SK-N-SH (cell line): ENCODE measurements around the gene WWOX. TPM values are rescaled to one million over a fixed set of nuclear protein-coding genes. Genes with fewer than 3 reads are reported as not detected.

ENCODE experiments used
- CTCF ChIA-PET: fragments of 300-600, 350-600 bp; formaldehyde crosslinking; extraction: SDS; loops from one replicate; lab custom pipeline; 2021; lab: Yijun Ruan, JAX
- POLR2A ChIA-PET: fragments of 350-600 bp; sonication (Branson Sonifier 250); formaldehyde crosslinking; extraction: SDS; loops from one replicate; lab custom pipeline; 2020; ENCODE audit warnings: antibody characterized with exemption, inconsistent platforms; lab: Yijun Ruan, JAX
- DNase-seq: peaks from one replicate; pipeline ENCODE4 v3.0.0; 2012
- H2AFZ ChIP-seq: fragments of 200-600 bp; sonication (generic); 2 replicates; pipeline ENCODE4 v1.8.1; 2016; ENCODE audit warnings: antibody characterized with exemption, mild to moderate bottlenecking, low read depth
- H3F3A ChIP-seq: fragments of 200-600 bp; sonication (generic); replicated peaks from 2 replicates; pipeline ENCODE3; 2016; ENCODE audit warnings: antibody characterized with exemption, mild to moderate bottlenecking; ENCODE audit not compliant: insufficient read depth
- H3K27ac ChIP-seq, 2 experiments: fragments of 200-500 bp in 1 of 2; fragments of 200-600 bp in 1 of 2; sonication (Bioruptor generic) in 1 of 2; sonication (generic), shearing (Covaris generic) in 1 of 2; 2 replicates each; pipeline versions ENCODE4 v1.5.1 to v1.6.1; 2014 to 2016; ENCODE audit warnings: low read depth in 2 of 2, inconsistent platforms in 1 of 2, low read length in 1 of 2, mild to moderate bottlenecking in 1 of 2, mixed read lengths in 1 of 2
- H3K27me3 ChIP-seq: fragments of 200-600 bp; sonication (generic), shearing (Covaris generic); 2 replicates; pipeline ENCODE4 v1.6.1; 2016; ENCODE audit warnings: mixed run types; ENCODE audit not compliant: insufficient read depth
- H3K36me3 ChIP-seq, 2 experiments: fragments of 200-500 bp in 1 of 2; fragments of 200-600 bp in 1 of 2; sonication (Bioruptor generic) in 1 of 2; sonication (generic) in 1 of 2; replicated peaks in 1 of 2; 2 replicates each; pipeline versions ENCODE3 to v1.5.1; 2014 to 2016; ENCODE audit warnings: low read length in 1 of 2, mild to moderate bottlenecking in 1 of 2; ENCODE audit not compliant: insufficient read depth in 2 of 2, control insufficient read depth in 1 of 2
- H3K4me1 ChIP-seq, 2 experiments: fragments of 200-500 bp in 1 of 2; fragments of 200-600 bp in 1 of 2; sonication (Bioruptor generic) in 1 of 2; sonication (generic), shearing (Covaris generic) in 1 of 2; 2 replicates each; pipeline versions ENCODE4 v1.5.1 to v1.6.1; 2014 to 2016; ENCODE audit warnings: low read depth in 1 of 2, low read length in 1 of 2, mixed run types in 1 of 2; ENCODE audit not compliant: insufficient read depth in 2 of 2, control insufficient read depth in 1 of 2
- H3K4me2 ChIP-seq: fragments of 200-600 bp; sonication (generic), shearing (Covaris generic); 2 replicates; pipeline ENCODE4 v1.6.1; 2017; ENCODE audit warnings: mixed run types
- H3K4me3 ChIP-seq, 2 experiments: fragments of 200-500 bp in 1 of 2; fragments of 200-600 bp in 1 of 2; sonication (Bioruptor generic) in 1 of 2; sonication (generic), shearing (Covaris generic) in 1 of 2; 2 replicates each; pipeline versions ENCODE4 v1.5.1 to v1.8.1; 2014 to 2016; ENCODE audit warnings: low read depth in 2 of 2, inconsistent platforms in 1 of 2, low read length in 1 of 2, mild to moderate bottlenecking in 1 of 2, mixed read lengths in 1 of 2, moderate library complexity in 1 of 2
- H3K79me2 ChIP-seq: fragments of 200-600 bp; sonication (generic); 2 replicates; pipeline ENCODE4 v1.8.1; 2017; ENCODE audit warnings: mild to moderate bottlenecking; ENCODE audit not compliant: insufficient read depth
- H3K9ac ChIP-seq: fragments of 200-600 bp; sonication (generic); 2 replicates; pipeline ENCODE4 v1.6.1; 2017; ENCODE audit warnings: mixed run types
- H3K9me2 ChIP-seq: fragments of 200-600 bp; sonication (generic); 2 replicates; pipeline ENCODE4 v1.6.1; 2017; ENCODE audit warnings: mixed run types
- H3K9me3 ChIP-seq: fragments of 200-600 bp; sonication (generic); 2 replicates; pipeline ENCODE4 v1.6.1; 2017; ENCODE audit warnings: mixed run types, mild to moderate bottlenecking, moderate library complexity
- H4K20me1 ChIP-seq: fragments of 200-600 bp; sonication (generic); 2 replicates; pipeline ENCODE4 v1.6.1; 2017; ENCODE audit warnings: mild to moderate bottlenecking, mixed run types; ENCODE audit not compliant: insufficient read depth
- ELF1 ChIP-seq: IDR thresholded peaks from 2 replicates; pipeline ENCODE4 v1.4.0; 2012
- EP300 ChIP-seq, 2 experiments: IDR thresholded peaks; 2 replicates each; pipeline versions ENCODE4 v1.4.0 to v1.6.1; 2012; ENCODE audit warnings: borderline replicate concordance in 1 of 2, low read depth in 1 of 2, low read length in 1 of 2
- EZH2phosphoT487 ChIP-seq: fragments of 200-600 bp; sonication (generic); IDR thresholded peaks from 2 replicates; pipeline ENCODE4 v1.6.1; 2017; ENCODE audit warnings: low read depth, mixed run types, mild to moderate bottlenecking, antibody characterized with exemption, moderate library complexity, borderline replicate concordance
- FOSL2 ChIP-seq: IDR thresholded peaks from 2 replicates; pipeline ENCODE4 v1.4.0; 2012; ENCODE audit warnings: low read depth, mild to moderate bottlenecking, moderate library complexity, borderline replicate concordance
- FOXJ3 ChIP-seq: sonication (generic); formaldehyde crosslinking; IDR thresholded peaks from 2 replicates; pipeline ENCODE4 v1.5.1; 2020; ENCODE audit warnings: mild to moderate bottlenecking, missing genetic modification reagents
- FOXM1 ChIP-seq: IDR thresholded peaks from 2 replicates; pipeline ENCODE4 v1.4.0; 2012; ENCODE audit warnings: low read depth, mild to moderate bottlenecking
- GATA2 ChIP-seq: sonication (generic); formaldehyde crosslinking; IDR thresholded peaks from 2 replicates; pipeline ENCODE4 v1.5.0; 2020; ENCODE audit warnings: mild to moderate bottlenecking, missing genetic modification reagents
- MXI1 ChIP-seq: IDR thresholded peaks from 2 replicates; pipeline ENCODE4 v1.6.1; 2012; ENCODE audit warnings: mild to moderate bottlenecking, low read depth, low read length, improper control_type of control experiment
- NFIC ChIP-seq: IDR thresholded peaks from 2 replicates; pipeline ENCODE4 v1.4.0; 2012; ENCODE audit warnings: borderline replicate concordance
- POLR2AphosphoS5 ChIP-seq: IDR thresholded peaks from 2 replicates; pipeline ENCODE4 v1.6.1; 2012; ENCODE audit warnings: low read depth, low read length
- RCOR1 ChIP-seq: fragments of 150-350 bp; IDR thresholded peaks from 2 replicates; pipeline ENCODE4 v1.6.1; 2017; ENCODE audit warnings: antibody characterized with exemption, low read length
- REST ChIP-seq: IDR thresholded peaks from 2 replicates; pipeline ENCODE4 v1.6.1; 2012; ENCODE audit warnings: mild to moderate bottlenecking, low read depth, low read length, moderate library complexity
- RXRA ChIP-seq: IDR thresholded peaks from 2 replicates; pipeline ENCODE4 v1.4.0; 2012; ENCODE audit warnings: low read depth, mild to moderate bottlenecking, borderline replicate concordance
- SIN3A ChIP-seq: IDR thresholded peaks from 2 replicates; pipeline ENCODE4 v1.6.1; 2012; ENCODE audit warnings: low read depth, mild to moderate bottlenecking, low read length, moderate library complexity, borderline replicate concordance
- TCF12 ChIP-seq: IDR thresholded peaks from 2 replicates; pipeline ENCODE4 v1.4.0; 2012
- TEAD4 ChIP-seq: IDR thresholded peaks from 2 replicates; pipeline ENCODE4 v1.4.0; 2012; ENCODE audit warnings: mild to moderate bottlenecking, borderline replicate concordance; ENCODE audit not compliant: insufficient read depth
- WGBS: methylation state at CpG from one replicate; pipeline ENCODE4 v1.1.6; 2017; ENCODE audit warnings: low lambda C conversion rate; 5-methylcytosine and 5-hydroxymethylcytosine counted together
- polyA plus RNA-seq, 3 experiments: library from polyadenylated mRNA; depleted of rRNA; stranded (reverse); fragments of >200 nt; gene quantifications; 2 replicates each; pipeline ENCODE4 v1.2.3, GENCODE V29; 2012
- TF ChIP-seq, protein P1 (sequence below): IDR thresholded peaks from 2 replicates; pipeline ENCODE4 v1.4.0; 2012; ENCODE audit warnings: low read depth, borderline replicate concordance
- TF ChIP-seq, protein P2 (sequence below): IDR thresholded peaks from 2 replicates; pipeline ENCODE4 v1.4.0; 2012; ENCODE audit warnings: low read depth
- TF ChIP-seq, protein P3 (sequence below): fragments of 150-350 bp; IDR thresholded peaks from 2 replicates; pipeline ENCODE4 v1.6.1; 2016; ENCODE audit warnings: mild to moderate bottlenecking, low read depth, low read length

WWOX gene
- polyA plus RNA-seq, 1 of the 3 experiments (the other 2 are of a cell fraction) = 10.8 TPM

DNA sequence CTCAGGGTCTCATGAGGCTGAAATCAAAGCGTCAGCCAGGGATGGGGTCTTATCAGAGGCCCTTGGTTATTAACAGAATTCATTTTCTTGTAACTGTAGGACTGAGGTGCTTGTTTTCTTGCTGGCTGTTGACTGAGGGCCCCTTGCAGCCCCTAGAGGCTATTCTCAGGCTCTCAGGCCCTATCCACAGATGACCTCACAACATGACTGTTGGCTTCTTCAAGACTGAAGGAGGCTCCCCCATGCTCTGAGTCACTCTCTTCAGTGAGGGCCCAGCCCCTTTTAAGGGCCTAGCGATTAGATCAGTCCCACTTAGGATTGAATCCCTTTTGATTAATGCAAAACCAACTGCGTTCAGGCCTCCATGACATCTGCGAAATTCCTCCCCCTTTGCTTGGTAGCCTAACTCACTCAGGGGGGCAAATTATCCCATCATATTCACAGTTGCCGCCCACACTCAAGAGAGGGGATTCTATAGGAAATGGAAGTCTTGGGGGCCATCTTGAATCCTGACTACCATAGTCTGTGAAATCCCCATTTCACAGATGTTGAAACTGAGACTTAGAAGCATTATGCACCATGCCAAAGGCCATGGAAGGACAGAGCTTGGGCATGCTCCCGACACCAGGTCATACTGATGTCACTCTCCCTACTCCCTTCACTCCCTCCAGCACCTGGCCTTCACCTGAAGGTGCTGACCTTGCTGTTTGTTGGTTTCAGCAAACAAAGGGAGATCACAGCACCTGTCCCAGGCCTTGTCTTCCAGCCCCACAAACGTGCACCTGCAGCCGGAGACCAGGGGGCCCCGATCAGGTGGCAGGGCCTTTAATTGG lies 908.8 kb downstream of the WWOX start (continued):
- TF ChIP-seq REST = no peak
- TF ChIP-seq RXRA = no peak

- ChIA-PET POLR2A (no interaction called here), CTCF (no interaction called here)
- DNase-seq = no peak
- Histone ChIP-seq H3K27me3 (no peaks in the 10 kb centered on the region), H3K27ac (no peak overlapping the region), H3K36me3 (no peaks in the 10 kb centered on the region), H3K4me3 (no peak overlapping the region), H3K4me1 (no peaks in the 10 kb centered on the region; a peak in 1 of 4 replicates), H3K9me2 (no peaks in the 10 kb centered on the region), H3K4me2 (no peak overlapping the region), H3K79me2 (no peaks in the 10 kb centered on the region), H3K9me3 (no peaks in the 10 kb centered on the region), H2AFZ (no peak overlapping the region), H4K20me1 (no peaks in the 10 kb centered on the region), H3F3A (no peaks in the 10 kb centered on the region), H3K9ac (no peak overlapping the region)
- 34% methylated on average over 6 of the region's 7 CpGs for WGBS
- TF ChIP-seq, protein P1, sequence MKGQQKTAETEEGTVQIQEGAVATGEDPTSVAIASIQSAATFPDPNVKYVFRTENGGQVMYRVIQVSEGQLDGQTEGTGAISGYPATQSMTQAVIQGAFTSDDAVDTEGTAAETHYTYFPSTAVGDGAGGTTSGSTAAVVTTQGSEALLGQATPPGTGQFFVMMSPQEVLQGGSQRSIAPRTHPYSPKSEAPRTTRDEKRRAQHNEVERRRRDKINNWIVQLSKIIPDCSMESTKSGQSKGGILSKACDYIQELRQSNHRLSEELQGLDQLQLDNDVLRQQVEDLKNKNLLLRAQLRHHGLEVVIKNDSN = no peak
Measured at GRCh38 chr16:79008869-79009179, 909.4 kb downstream of the WWOX start.

DNA sequence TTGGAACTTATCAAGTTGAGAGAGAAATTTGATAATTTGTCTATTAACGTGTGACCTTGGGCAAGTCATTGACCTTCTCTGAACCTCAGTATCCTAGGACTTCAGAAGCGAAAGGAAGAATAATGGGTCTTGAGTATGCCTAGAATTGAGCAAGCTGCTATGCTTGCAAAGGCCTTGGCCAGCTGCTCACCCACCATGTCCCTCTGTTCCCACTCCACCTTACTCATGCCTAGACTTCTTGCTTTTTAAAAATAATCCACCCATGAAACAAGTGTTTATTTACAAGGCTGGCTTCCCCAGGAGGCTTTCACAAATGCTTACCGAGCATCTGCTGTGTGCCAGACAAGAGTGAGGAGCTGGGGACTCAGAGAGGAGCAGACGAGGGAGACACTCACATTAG lies 910.4 kb downstream of the WWOX start:
- 22% methylated on average over 4 of the region's 4 CpGs for WGBS
- Histone ChIP-seq H3F3A (no peaks in the 10 kb centered on the region), H3K4me1 (no peaks in the 10 kb centered on the region; a peak in 1 of 4 replicates), H3K4me3 (no peak overlapping the region), H2AFZ (no peak overlapping the region), H3K9me2 (no peaks in the 10 kb centered on the region), H3K27me3 (no peaks in the 10 kb centered on the region), H3K36me3 (no peaks in the 10 kb centered on the region), H3K9ac (no peak overlapping the region), H4K20me1 (no peaks in the 10 kb centered on the region), H3K4me2 (no peak overlapping the region), H3K79me2 (no peaks in the 10 kb centered on the region), H3K27ac (no peak overlapping the region), H3K9me3 (no peaks in the 10 kb centered on the region)
- ChIA-PET POLR2A (no interaction called here), CTCF (no interaction called here)
- DNase-seq = no peak
- TF ChIP-seq TCF12 (no peak), RCOR1 (no peak), SIN3A (no peak), FOXJ3 (CRISPR knock-in tag) (no peak), EP300 (IDR thresholded peaks at IDR 0.05; ENCODE audit: borderline replicate concordance in 1 of 2, low read depth in 1 of 2, low read length in 1 of 2) (no peak), MXI1 (no peak), GATA2 (CRISPR knock-in tag) (no peak), FOXM1 (no peak), TEAD4 (no peak), EZH2phosphoT487 (no peak), NFIC (no peak), FOSL2 (no peak), POLR2AphosphoS5 (no peak), ELF1 (no peak)
- TF ChIP-seq, protein P2, sequence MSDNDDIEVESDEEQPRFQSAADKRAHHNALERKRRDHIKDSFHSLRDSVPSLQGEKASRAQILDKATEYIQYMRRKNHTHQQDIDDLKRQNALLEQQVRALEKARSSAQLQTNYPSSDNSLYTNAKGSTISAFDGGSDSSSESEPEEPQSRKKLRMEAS = no peak
- TF ChIP-seq, protein P3, sequence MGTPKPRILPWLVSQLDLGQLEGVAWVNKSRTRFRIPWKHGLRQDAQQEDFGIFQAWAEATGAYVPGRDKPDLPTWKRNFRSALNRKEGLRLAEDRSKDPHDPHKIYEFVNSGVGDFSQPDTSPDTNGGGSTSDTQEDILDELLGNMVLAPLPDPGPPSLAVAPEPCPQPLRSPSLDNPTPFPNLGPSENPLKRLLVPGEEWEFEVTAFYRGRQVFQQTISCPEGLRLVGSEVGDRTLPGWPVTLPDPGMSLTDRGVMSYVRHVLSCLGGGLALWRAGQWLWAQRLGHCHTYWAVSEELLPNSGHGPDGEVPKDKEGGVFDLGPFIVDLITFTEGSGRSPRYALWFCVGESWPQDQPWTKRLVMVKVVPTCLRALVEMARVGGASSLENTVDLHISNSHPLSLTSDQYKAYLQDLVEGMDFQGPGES = no peak
